PC-3 (cell line): Measurements from ENCODE around the gene PXT1.

ENCODE experiments used
- EZH2 ChIP-seq: fragments of 300-600 bp; sonication (generic); IDR thresholded peaks from one replicate; pipeline ENCODE4 v1.6.1; 2017; ENCODE audit warnings: antibody characterized with exemption, mild to moderate bottlenecking, low read length; ENCODE audit not compliant: unreplicated experiment
- EZH2phosphoT487 ChIP-seq: fragments of 300-600 bp; sonication (generic); IDR thresholded peaks from 2 replicates; pipeline ENCODE4 v1.6.1; 2018; ENCODE audit warnings: mild to moderate bottlenecking, antibody characterized with exemption, low read length, borderline replicate concordance
- TF ChIP-seq, protein P1 (sequence below): fragments of 300-600 bp; sonication (generic); conservative IDR thresholded peaks from 2 replicates; pipeline ENCODE4 v1.5.1; 2017; ENCODE audit warnings: antibody characterized with exemption, low read depth, mild to moderate bottlenecking, low read length

DNA sequence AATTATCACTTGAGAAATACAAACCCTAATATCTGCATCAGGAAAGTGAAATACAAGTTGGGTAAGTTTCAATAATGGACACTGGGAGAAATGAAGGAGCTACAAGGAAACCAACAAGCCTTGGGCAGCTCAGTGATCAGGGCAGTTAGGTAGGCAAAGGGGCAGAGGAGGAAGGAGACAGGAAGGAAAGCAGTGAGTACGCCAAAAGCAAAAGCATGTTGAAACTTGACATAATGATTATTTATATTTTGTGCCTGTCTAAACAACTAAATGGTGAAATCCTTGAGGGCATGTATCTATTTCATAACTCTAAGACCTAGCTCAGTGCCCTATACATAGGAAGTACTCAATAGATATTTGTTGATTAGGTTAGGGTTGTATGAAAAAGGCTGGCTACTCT lies 23.3 kb downstream of the PXT1 start:
- TF ChIP-seq EZH2 = no peak
- TF ChIP-seq, protein P1, sequence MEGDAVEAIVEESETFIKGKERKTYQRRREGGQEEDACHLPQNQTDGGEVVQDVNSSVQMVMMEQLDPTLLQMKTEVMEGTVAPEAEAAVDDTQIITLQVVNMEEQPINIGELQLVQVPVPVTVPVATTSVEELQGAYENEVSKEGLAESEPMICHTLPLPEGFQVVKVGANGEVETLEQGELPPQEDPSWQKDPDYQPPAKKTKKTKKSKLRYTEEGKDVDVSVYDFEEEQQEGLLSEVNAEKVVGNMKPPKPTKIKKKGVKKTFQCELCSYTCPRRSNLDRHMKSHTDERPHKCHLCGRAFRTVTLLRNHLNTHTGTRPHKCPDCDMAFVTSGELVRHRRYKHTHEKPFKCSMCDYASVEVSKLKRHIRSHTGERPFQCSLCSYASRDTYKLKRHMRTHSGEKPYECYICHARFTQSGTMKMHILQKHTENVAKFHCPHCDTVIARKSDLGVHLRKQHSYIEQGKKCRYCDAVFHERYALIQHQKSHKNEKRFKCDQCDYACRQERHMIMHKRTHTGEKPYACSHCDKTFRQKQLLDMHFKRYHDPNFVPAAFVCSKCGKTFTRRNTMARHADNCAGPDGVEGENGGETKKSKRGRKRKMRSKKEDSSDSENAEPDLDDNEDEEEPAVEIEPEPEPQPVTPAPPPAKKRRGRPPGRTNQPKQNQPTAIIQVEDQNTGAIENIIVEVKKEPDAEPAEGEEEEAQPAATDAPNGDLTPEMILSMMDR = no peak
- TF ChIP-seq EZH2phosphoT487 = no peak
